ENCODE measurements around the gene TRMT61A.
A peak's percentile ranks its signal among the peaks of the same experiment; 100 is the strongest.

Gene TRMT61A

GRCh38 chr14:103520269-103520656 lies 8.7 kb upstream of the TRMT61A start:
- no peak for DNase-seq (ENCODE audit: low read depth)
- TF ChIP-seq, protein P1, sequence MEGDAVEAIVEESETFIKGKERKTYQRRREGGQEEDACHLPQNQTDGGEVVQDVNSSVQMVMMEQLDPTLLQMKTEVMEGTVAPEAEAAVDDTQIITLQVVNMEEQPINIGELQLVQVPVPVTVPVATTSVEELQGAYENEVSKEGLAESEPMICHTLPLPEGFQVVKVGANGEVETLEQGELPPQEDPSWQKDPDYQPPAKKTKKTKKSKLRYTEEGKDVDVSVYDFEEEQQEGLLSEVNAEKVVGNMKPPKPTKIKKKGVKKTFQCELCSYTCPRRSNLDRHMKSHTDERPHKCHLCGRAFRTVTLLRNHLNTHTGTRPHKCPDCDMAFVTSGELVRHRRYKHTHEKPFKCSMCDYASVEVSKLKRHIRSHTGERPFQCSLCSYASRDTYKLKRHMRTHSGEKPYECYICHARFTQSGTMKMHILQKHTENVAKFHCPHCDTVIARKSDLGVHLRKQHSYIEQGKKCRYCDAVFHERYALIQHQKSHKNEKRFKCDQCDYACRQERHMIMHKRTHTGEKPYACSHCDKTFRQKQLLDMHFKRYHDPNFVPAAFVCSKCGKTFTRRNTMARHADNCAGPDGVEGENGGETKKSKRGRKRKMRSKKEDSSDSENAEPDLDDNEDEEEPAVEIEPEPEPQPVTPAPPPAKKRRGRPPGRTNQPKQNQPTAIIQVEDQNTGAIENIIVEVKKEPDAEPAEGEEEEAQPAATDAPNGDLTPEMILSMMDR (IDR thresholded peaks at IDR 0.05; ENCODE audit: insufficient read depth, low read depth, low read length, missing control alignments): no peak
- H3K4me3 ChIP-seq (ENCODE audit: low read length): no peak overlapping the region

DNA sequence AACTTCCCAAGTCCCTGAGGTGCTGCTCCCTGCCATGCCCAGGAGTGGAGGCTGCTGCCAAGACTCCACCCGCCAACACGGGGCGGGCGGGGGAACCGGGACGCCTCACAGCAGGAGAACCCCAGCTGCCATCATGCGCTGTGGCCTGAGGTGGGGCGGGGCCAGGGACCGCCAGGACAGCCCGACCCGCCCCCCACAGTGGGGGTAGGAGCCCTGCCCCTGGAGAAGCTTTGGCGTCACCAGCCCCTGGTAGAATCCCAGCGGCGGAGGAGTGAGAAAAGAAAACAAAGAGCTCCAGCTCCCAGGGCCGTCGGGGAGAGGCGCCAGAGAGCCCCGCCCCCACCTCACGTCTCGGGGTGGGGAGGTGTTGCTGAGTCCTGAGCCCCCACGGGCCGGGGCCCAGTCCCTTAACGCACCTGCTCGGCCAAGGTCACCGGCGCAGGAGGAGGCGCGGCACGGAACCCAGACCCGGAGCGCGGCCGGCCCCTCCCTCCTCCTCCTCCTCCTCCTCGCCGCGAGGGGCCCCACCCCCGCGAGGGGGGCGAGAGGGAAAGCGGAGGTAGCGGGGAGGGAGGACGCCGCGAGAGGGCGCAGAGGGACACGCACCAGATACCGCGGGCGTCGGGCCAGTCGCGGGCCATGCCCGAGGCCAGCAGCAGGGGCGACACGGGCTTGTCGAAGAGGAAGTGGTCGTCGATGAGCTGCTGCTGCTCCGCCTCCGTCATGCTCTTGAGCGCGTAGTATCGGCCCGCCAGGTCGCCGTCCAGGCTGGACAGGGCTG lies 8.1 kb upstream of the TRMT61A start:
- TF ChIP-seq, protein P1 (IDR thresholded peaks at IDR 0.05; ENCODE audit: insufficient read depth, low read depth, low read length, missing control alignments): peak; percentile 35

GRCh38 chr14:103521438-103521950 lies 7.5 kb upstream of the TRMT61A start:
- TF ChIP-seq, protein P1 (IDR thresholded peaks at IDR 0.05; ENCODE audit: insufficient read depth, low read depth, low read length, missing control alignments): no peak
- DNase-seq (ENCODE audit: low read depth): no peak
- peak overlapping the region; percentile 60 for H3K4me3 ChIP-seq (ENCODE audit: low read length)

More for the DNA sequence above, 8.1 kb upstream of the TRMT61A start:
- peak; percentile 43 for DNase-seq (ENCODE audit: low read depth)
- H3K4me3 ChIP-seq (ENCODE audit: low read length): peak overlapping the region; percentile 60

GRCh38 chr14:103521951-103522563 lies 6.9 kb upstream of the TRMT61A start:
- peak overlapping the region; percentile 60 for H3K4me3 ChIP-seq (ENCODE audit: low read length)
- no peak for DNase-seq (ENCODE audit: low read depth)
- TF ChIP-seq, protein P1 (IDR thresholded peaks at IDR 0.05; ENCODE audit: insufficient read depth, low read depth, low read length, missing control alignments): no peak

- peak within 1 kb of the TSS; percentile 60 for H3K4me3 ChIP-seq (ENCODE audit: low read length)
- DNase-seq (ENCODE audit: low read depth): peak; percentile 64
- TF ChIP-seq, protein P1 (IDR thresholded peaks at IDR 0.05; ENCODE audit: insufficient read depth, low read depth, low read length, missing control alignments): no peak
Observed at GRCh38 chr14:103522649-103523574, 6.1 kb upstream of the TRMT61A start, which contains the start of gene CKB. Gene CKB (minus strand): TSS chr14:103522830. CDS start chr14:103522493, 337 bp downstream.

- TF ChIP-seq, protein P1 (IDR thresholded peaks at IDR 0.05; ENCODE audit: insufficient read depth, low read depth, low read length, missing control alignments): no peak
- no peak for DNase-seq (ENCODE audit: low read depth)
- H3K4me3 ChIP-seq (ENCODE audit: low read length): no peak overlapping the region
Observed at GRCh38 chr14:103523575-103523954, 5.4 kb upstream of the TRMT61A start.

Data from epithelial cell of esophagus (primary cell).